IPS-20b (cell line): ENCODE data around the gene ABCB8.

ENCODE experiments used
- H3K27ac ChIP-seq: one replicate; pipeline ENCODE4 v1.5.1; 2013; ENCODE audit warnings: low read length
- H3K27me3 ChIP-seq: 2 replicates; pipeline ENCODE4 v1.6.1; 2013; ENCODE audit warnings: mild to moderate bottlenecking, low read length, inconsistent platforms; ENCODE audit not compliant: insufficient read depth
- H3K36me3 ChIP-seq: 2 replicates; pipeline ENCODE4 v1.6.1; 2013; ENCODE audit warnings: low read depth, mild to moderate bottlenecking, inconsistent platforms, low read length, moderate library complexity; ENCODE audit not compliant: insufficient read depth
- H3K4me1 ChIP-seq: 2 replicates; pipeline ENCODE4 v1.6.1; 2013; ENCODE audit warnings: mild to moderate bottlenecking, control low read depth, inconsistent platforms, low read length, moderate library complexity; ENCODE audit not compliant: insufficient read depth
- H3K4me3 ChIP-seq: 2 replicates; pipeline ENCODE4 v1.5.1; 2013; ENCODE audit warnings: mild to moderate bottlenecking, low read length, inconsistent platforms
- H3K9ac ChIP-seq: 2 replicates; pipeline ENCODE4 v1.6.1; 2013; ENCODE audit warnings: low read depth, mild to moderate bottlenecking, inconsistent platforms, low read length, moderate library complexity
- H3K9me3 ChIP-seq: 2 replicates; pipeline ENCODE4 v1.6.1; 2013; ENCODE audit warnings: mild to moderate bottlenecking, low read depth, low read length, inconsistent platforms; ENCODE audit not compliant: insufficient read depth

Gene ABCB8

GRCh38 chr7:151088856-151089699, 60.8 kb downstream of the ABCB8 start:
- Histone ChIP-seq H3K4me3 (peak overlapping the region; percentile 84), H3K9ac (peak overlapping the region; percentile 81; the same call in 1 of the 2 replicates), H3K9me3 (no peaks in the 10 kb centered on the region), H3K4me1 (peaks cover 26% of the 10 kb centered on the region), H3K36me3 (peaks cover 13% of the 10 kb centered on the region; the same call in 1 of the 2 replicates), H3K27me3 (peaks cover 46% of the 10 kb centered on the region), H3K27ac (no peak overlapping the region)

GRCh38 chr7:151089893-151090730, 61.9 kb downstream of the ABCB8 start:
- no peak overlapping the region for H3K27ac ChIP-seq
- H3K36me3 ChIP-seq, result peaks cover 13% of the 10 kb centered on the region; the same call in 1 of the 2 replicates
- H3K27me3 ChIP-seq, result peaks cover 36% of the 10 kb centered on the region
- no peak overlapping the region; the same call in 1 of the 2 replicates for H3K9ac ChIP-seq
- peaks cover 23% of the 10 kb centered on the region for H3K4me1 ChIP-seq
- peak overlapping the region; percentile 84; the same call in 1 of the 2 replicates for H3K4me3 ChIP-seq
- no peaks in the 10 kb centered on the region for H3K9me3 ChIP-seq

- Histone ChIP-seq H3K9ac (no peak overlapping the region), H3K27ac (no peak overlapping the region), H3K4me3 (no peak overlapping the region), H3K36me3 (peaks cover 15% of the 10 kb centered on the region; the same call in 1 of the 2 replicates), H3K4me1 (peaks cover 19% of the 10 kb centered on the region), H3K27me3 (peaks cover 32% of the 10 kb centered on the region), H3K9me3 (no peaks in the 10 kb centered on the region)
Observed at GRCh38 chr7:151091003-151091402, 62.8 kb downstream of the ABCB8 start.

GRCh38 chr7:151091431-151091830, 63.2 kb downstream of the ABCB8 start:
- H3K4me3 ChIP-seq, result no peak overlapping the region
- peaks cover 19% of the 10 kb centered on the region for H3K4me1 ChIP-seq
- H3K27ac ChIP-seq, result no peak overlapping the region
- H3K9ac ChIP-seq, result no peak overlapping the region
- H3K27me3 ChIP-seq, result peaks cover 32% of the 10 kb centered on the region
- H3K9me3 ChIP-seq, result no peaks in the 10 kb centered on the region
- H3K36me3 ChIP-seq, result peaks cover 17% of the 10 kb centered on the region; the same call in 1 of the 2 replicates

GRCh38 chr7:151091988-151092387, 63.7 kb downstream of the ABCB8 start:
- Histone ChIP-seq H3K9ac (no peak overlapping the region), H3K36me3 (peaks cover 17% of the 10 kb centered on the region; the same call in 1 of the 2 replicates)

GRCh38 chr7:151093748-151094147, 65.5 kb downstream of the ABCB8 start:
- Histone ChIP-seq H3K36me3 (peaks cover 17% of the 10 kb centered on the region; the same call in 1 of the 2 replicates), H3K4me1 (peaks cover 10% of the 10 kb centered on the region), H3K27me3 (peaks cover 12% of the 10 kb centered on the region), H3K27ac (no peak overlapping the region), H3K9ac (no peak overlapping the region), H3K9me3 (no peaks in the 10 kb centered on the region), H3K4me3 (no peak overlapping the region)

More at GRCh38 chr7:151091988-151092387, 63.7 kb downstream of the ABCB8 start:
- H3K9me3 ChIP-seq, result no peaks in the 10 kb centered on the region
- H3K27ac ChIP-seq, result no peak overlapping the region
- H3K4me3 ChIP-seq, result no peak overlapping the region
- peaks cover 30% of the 10 kb centered on the region for H3K27me3 ChIP-seq
- H3K4me1 ChIP-seq, result peaks cover 19% of the 10 kb centered on the region

- H3K9me3 ChIP-seq, result no peaks in the 10 kb centered on the region
- H3K9ac ChIP-seq, result no peak overlapping the region
- peaks cover 17% of the 10 kb centered on the region; the same call in 1 of the 2 replicates for H3K36me3 ChIP-seq
- H3K27me3 ChIP-seq, result peaks cover 3% of the 10 kb centered on the region; the same call in 1 of the 2 replicates
- peaks cover 2% of the 10 kb centered on the region for H3K4me1 ChIP-seq
- H3K4me3 ChIP-seq, result no peak overlapping the region
- no peak overlapping the region for H3K27ac ChIP-seq
Observed at GRCh38 chr7:151094675-151095074, 66.4 kb downstream of the ABCB8 start.

GRCh38 chr7:151095123-151095797, 67.0 kb downstream of the ABCB8 start:
- Histone ChIP-seq H3K27me3 (no peaks in the 10 kb centered on the region), H3K4me3 (no peak overlapping the region), H3K36me3 (peaks cover 17% of the 10 kb centered on the region; the same call in 1 of the 2 replicates), H3K9me3 (no peaks in the 10 kb centered on the region), H3K27ac (no peak overlapping the region), H3K4me1 (no peaks in the 10 kb centered on the region), H3K9ac (no peak overlapping the region)

- no peaks in the 10 kb centered on the region for H3K9me3 ChIP-seq
- H3K9ac ChIP-seq, result no peak overlapping the region
- peaks cover 17% of the 10 kb centered on the region; the same call in 1 of the 2 replicates for H3K36me3 ChIP-seq
- H3K4me3 ChIP-seq, result no peak overlapping the region
- H3K4me1 ChIP-seq, result no peaks in the 10 kb centered on the region
- H3K27me3 ChIP-seq, result no peaks in the 10 kb centered on the region
- no peak overlapping the region for H3K27ac ChIP-seq
Observed at GRCh38 chr7:151095828-151096475, 67.7 kb downstream of the ABCB8 start.
